ENCODE data around the gene C3orf18. TPM values are rescaled to one million over a fixed set of nuclear protein-coding genes. Genes with fewer than 3 reads are reported as not detected.

C3orf18 gene
- total and polyA plus RNA-seq, 2 donors (not counting 3 experiments of a cell fraction or from before 2014, with no cell fraction given): 1.7 to 2.9 TPM

- TF ChIP-seq GATA2 (IDR thresholded peaks at IDR 0.05; ENCODE audit: insufficient read depth, insufficient read length, low read depth, low read length) (no peak), FOS (IDR thresholded peaks at IDR 0.05; ENCODE audit: borderline replicate concordance, insufficient read depth, low read length) (no peak), MAX (IDR thresholded peaks at IDR 0.05; ENCODE audit: insufficient read depth, insufficient read length) (no peak), EZH2 (IDR thresholded peaks at IDR 0.05; ENCODE audit: borderline replicate concordance, low read depth, low read length, severe bottlenecking) (no peak), CTCF (IDR thresholded peaks at IDR 0.05; ENCODE audit: extremely low read depth in 1 of 2, insufficient read depth in 1 of 2, low read depth in 1 of 2, low read length in 2 of 2) (no peak), JUN (IDR thresholded peaks at IDR 0.05; ENCODE audit: borderline replicate concordance, insufficient read depth, insufficient read length, low read depth) (no peak), POLR2A (IDR thresholded peaks at IDR 0.05; ENCODE audit: low read depth, low read length) (no peak), POLR2AphosphoS5 (IDR thresholded peaks at IDR 0.05; ENCODE audit: insufficient read depth, low read depth, low read length) (no peak), MYC (IDR thresholded peaks at IDR 0.05; ENCODE audit: low read depth, low read length) (no peak)
- POLR2A ChIA-PET: no interaction called here
These were observed 42.2 kb downstream of the C3orf18 start for GRCh38 chr3:50525191-50525910.

More at GRCh38 chr3:50525191-50525910, 42.2 kb downstream of the C3orf18 start:
- no peaks in the 10 kb centered on the region for H3K4me1 ChIP-seq (ENCODE audit: control insufficient read depth, extremely low read depth, insufficient read depth, low read length)
- H4K20me1 ChIP-seq (replicated peaks; ENCODE audit: control insufficient read depth, extremely low read depth, insufficient read depth, low read length): no peaks in the 10 kb centered on the region
- FAIRE-seq: no peak
- no peak overlapping the region for H3K4me3 ChIP-seq (replicated peaks in 1 of 3; ENCODE audit: insufficient read depth in 1 of 3, low read depth in 1 of 3, low read length in 3 of 3)
- no peaks in the 10 kb centered on the region for H3K9me3 ChIP-seq (replicated peaks; ENCODE audit: control insufficient read depth, insufficient read depth, low read length)
- H3K79me2 ChIP-seq (ENCODE audit: control insufficient read depth, insufficient read depth, low read length): no peaks in the 10 kb centered on the region
- H3K9me1 ChIP-seq (replicated peaks; ENCODE audit: control insufficient read depth, extremely low read depth, insufficient read depth, low read length): no peaks in the 10 kb centered on the region
- no peak overlapping the region for H2AFZ ChIP-seq (ENCODE audit: low read depth, low read length)
- BruUV-seq (replicated peaks): no TSS peak
- dilution Hi-C loops (cut with MboI; ENCODE audit: extremely low pct_ligation_motif_present, low sequenced_read_pairs): no loop called here
- no peak for DNase-seq (ENCODE audit: low read depth, low spot score)
- intact Hi-C loops (cut with micrococcal nuclease): no loop called here
- no peak overlapping the region for H3K4me2 ChIP-seq (ENCODE audit: insufficient read depth, low read length)
- H3K9ac ChIP-seq (replicated peaks; ENCODE audit: extremely low read depth, insufficient read depth, low read length): no peak overlapping the region
- H3K27me3 ChIP-seq (ENCODE audit: control insufficient read depth in 2 of 2, insufficient read depth in 2 of 2, low read length in 2 of 2): peaks cover 5 to 13% of the 10 kb centered on the region in 2 experiments
- no peak overlapping the region for H3K27ac ChIP-seq (ENCODE audit: insufficient read depth, low read depth, low read length)
- CTCF ChIA-PET: interaction anchor here (3.6 kb wide), 1 partner anchor 17 kb away, joined by 15 read pairs; no protein-coding TSS in a partner anchor
- H3K36me3 ChIP-seq (ENCODE audit: control insufficient read depth in 2 of 2, extremely low read depth in 1 of 2, insufficient read depth in 2 of 2, low read length in 2 of 2): no peaks in the 10 kb centered on the region

Measured in endothelial cell of umbilical vein (primary cell).